Daoy (cell line): ENCODE results near the gene POLR2E. TPM values are rescaled to one million over a fixed set of nuclear protein-coding genes. Genes with fewer than 3 reads are reported as not detected.

ENCODE experiments used
- DNase-seq: peaks from one replicate; pipeline ENCODE4 v3.0.0-alpha.2; 2015; ENCODE audit warnings: low read depth
- total RNA-seq: library from RNA; depleted of rRNA; stranded (reverse); fragments of >200 nt; shearing (Covaris generic); gene quantifications from 2 replicates; pipeline ENCODE4 v1.2.3, GENCODE V29; 2014; rRNA removed

Gene POLR2E
- total RNA-seq, 1 experiment from 2014 or later, result 124 TPM

DNA sequence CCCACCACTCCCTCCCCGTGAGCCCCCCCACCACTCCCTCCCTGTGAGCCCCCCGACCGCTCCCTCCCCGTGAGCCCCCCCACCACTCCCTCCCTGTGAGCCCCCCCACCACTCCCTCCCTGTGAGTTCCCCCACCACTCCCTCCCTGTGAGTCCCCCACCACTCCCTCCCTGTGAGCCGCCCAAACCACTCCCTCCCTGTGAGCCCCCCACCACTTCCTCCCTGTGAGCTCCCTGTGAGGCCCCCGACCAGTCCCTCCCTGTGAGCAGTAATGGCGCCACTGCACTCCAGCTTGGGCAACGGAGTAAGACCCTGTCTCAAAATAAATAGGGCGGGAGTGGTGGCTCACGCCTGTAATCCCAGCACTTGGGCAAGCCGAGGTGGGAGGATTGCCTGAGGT is 45.4 kb downstream of the POLR2E start:
- no peak for DNase-seq

GRCh38 chr19:1049106-1049505 is 46.1 kb downstream of the POLR2E start:
- DNase-seq, result no peak

- no peak for DNase-seq
These were observed 47.5 kb downstream of the POLR2E start for GRCh38 chr19:1047696-1048147.

DNA sequence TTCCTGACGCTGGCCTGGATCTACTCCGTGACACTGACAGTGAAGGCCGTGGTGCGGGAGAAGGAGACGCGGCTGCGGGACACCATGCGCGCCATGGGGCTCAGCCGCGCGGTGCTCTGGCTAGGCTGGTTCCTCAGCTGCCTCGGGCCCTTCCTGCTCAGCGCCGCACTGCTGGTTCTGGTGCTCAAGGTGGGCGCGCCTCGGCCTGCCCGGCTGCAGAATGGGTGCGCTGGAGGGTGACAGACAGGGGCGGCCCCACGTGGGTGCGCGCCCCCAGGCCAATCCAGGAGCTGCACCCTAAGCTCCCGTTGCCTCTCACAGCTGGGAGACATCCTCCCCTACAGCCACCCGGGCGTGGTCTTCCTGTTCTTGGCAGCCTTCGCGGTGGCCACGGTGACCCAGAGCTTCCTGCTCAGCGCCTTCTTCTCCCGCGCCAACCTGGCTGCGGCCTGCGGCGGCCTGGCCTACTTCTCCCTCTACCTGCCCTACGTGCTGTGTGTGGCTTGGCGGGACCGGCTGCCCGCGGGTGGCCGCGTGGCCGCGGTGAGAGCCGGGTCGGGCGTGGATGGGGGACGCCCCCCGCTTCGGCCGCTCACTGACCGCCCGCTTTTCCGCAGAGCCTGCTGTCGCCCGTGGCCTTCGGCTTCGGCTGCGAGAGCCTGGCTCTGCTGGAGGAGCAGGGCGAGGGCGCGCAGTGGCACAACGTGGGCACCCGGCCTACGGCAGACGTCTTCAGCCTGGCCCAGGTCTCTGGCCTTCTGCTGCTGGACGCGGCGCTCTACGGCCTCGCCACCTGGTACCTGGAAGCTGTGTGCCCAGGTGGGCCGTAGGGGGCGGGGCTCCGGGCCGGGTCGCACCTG is 48.1 kb downstream of the POLR2E start:
- no peak for DNase-seq

GRCh38 chr19:1046117-1046626 is 49.0 kb downstream of the POLR2E start:
- no peak for DNase-seq

DNA sequence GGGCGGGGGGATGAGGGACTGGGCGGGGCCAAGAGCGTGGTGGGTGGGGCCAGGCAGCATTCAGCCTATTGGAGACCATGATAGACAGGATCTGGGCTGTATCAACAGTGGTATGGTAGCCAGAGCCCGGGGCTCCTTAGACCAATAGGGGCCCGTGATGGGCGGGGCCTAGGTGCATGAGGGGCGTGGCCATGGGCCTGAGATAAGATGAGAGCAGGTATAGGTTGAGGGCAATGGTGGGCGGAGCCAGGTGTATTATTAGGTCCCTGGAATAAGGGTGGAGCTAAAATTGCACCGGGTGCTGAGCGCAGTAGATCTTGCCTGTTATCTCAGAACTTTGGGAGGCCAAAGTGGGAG is 50.0 kb downstream of the POLR2E start:
- DNase-seq, result peak; percentile 58

DNA sequence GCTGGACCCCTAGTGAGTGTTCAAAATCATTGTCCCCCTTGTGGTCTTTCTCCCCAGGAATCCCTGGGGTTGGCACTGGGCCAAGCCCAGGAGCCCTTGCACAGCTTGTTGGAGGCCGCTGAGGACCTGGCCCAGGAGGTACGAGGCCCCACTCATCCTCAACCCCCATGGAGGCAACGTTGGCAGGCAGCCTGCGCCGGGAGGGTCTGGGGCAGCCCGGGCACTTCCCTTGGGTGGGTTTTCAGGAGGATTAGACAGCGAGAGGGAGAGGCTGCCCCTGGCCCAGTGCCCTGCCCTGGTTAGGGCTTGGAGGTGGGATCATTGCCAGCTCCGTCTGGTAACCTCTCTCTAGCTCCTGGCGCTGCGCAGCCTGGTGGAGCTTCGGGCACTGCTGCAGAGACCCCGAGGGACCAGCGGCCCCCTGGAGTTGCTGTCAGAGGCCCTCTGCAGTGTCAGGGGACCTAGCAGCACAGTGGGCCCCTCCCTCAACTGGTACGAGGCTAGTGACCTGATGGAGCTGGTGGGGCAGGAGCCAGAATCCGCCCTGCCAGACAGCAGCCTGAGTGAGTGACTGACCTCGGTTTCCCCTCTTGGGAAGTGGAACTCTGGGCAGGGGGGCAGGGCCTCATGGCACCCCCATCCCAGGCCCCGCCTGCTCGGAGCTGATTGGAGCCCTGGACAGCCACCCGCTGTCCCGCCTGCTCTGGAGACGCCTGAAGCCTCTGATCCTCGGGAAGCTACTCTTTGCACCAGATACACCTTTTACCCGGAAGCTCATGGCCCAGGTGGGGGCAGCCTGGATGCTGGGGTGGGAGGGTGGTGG is 52.3 kb downstream of the POLR2E start:
- DNase-seq, result peak; percentile 53

DNA sequence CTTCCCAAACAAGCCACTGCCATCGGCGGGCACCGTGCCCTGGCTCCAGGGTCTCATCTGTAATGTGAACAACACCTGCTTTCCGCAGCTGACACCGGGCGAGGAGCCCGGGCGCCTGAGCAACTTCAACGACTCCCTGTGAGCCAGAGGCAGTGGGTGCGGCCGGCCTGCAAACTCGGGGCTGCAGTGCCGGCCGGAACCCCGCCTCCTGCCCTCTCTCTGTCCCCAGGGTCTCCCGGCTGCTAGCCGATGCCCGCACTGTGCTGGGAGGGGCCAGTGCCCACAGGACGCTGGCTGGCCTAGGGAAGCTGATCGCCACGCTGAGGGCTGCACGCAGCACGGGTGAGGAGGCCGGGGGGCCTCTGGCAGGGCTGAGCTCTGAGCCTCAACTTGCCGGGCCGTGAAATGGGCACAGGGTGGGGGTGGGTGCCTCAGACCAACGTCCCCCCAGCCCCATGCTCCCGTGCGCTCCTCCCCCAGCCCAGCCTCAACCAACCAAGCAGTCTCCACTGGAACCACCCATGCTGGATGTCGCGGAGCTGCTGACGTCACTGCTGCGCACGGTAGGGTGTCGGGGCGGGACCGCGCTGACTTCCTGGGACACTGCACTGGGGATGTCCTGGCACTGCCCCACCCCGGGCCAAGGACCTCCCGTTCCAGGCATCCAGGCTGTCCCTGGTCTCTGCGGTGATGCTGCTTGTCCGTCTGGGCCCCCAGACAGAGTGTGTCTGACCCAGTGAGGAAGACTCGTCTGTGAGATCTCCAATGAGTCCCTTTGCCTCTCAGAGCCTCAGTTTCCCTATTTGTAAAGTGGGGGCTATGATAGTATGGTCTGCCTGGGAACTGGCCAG is 53.1 kb downstream of the POLR2E start:
- DNase-seq, result peak; percentile 70

DNA sequence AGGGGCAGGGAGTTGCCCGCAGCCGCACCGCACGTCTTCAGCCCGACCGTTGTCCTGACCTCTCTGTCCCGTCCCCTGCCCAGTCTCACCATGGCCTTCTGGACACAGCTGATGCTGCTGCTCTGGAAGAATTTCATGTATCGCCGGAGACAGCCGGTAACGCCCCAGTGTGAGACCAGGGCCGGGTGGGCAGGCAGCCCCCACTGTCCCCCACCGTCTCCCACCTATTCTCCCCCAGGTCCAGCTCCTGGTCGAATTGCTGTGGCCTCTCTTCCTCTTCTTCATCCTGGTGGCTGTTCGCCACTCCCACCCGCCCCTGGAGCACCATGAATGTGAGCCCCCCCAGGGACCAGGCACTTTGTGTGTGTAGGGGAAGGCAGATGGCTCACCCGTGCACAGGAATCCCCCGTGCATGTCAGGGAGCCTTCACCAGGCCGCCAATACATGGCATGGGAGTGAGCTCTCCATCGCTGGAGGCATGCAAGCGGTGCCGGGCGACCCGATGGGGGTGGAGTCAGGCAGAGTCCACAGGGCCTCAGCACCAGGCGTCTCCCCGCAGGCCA is 53.8 kb downstream of the POLR2E start:
- DNase-seq, result no peak

DNA sequence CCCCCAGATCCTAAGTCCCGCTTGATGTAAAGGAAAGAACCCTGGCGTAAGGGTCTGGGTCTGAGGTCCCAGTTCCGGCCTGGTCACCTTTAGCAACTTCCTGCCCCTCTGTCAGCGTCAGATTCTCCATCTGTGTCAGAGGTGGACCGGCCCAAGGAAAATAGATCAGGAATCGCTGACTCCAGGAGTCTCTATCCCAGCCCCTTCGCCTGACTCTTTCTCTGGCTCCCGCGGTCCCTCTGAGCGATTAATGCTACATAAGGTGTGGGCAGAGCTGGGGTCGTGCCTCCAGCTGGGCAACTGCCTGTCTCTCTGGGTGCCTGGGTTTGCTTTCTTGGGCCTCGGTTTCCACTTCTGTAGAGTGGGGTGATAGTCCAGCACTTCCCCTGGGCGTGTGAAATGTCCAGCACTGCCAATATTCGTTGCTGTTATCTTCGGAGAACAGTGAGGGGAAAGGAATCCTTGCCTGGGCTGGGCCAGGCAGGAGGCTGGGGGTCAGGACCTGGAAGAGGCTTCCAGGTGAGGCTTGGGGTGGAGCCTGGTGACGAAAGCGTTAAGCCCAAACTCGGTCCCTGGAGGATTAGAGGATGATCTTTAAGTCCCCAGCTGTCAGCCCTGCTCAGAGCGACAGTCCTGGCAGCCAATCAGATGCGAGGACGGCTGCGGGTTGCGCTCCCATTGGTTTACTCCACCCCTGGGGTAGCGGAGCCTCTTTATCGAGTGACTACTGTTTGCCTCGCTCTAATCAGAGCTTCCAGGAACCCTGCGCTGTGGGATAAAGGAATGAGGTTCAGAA is 54.5 kb downstream of the POLR2E start:
- DNase-seq, result peak; percentile 96

DNA sequence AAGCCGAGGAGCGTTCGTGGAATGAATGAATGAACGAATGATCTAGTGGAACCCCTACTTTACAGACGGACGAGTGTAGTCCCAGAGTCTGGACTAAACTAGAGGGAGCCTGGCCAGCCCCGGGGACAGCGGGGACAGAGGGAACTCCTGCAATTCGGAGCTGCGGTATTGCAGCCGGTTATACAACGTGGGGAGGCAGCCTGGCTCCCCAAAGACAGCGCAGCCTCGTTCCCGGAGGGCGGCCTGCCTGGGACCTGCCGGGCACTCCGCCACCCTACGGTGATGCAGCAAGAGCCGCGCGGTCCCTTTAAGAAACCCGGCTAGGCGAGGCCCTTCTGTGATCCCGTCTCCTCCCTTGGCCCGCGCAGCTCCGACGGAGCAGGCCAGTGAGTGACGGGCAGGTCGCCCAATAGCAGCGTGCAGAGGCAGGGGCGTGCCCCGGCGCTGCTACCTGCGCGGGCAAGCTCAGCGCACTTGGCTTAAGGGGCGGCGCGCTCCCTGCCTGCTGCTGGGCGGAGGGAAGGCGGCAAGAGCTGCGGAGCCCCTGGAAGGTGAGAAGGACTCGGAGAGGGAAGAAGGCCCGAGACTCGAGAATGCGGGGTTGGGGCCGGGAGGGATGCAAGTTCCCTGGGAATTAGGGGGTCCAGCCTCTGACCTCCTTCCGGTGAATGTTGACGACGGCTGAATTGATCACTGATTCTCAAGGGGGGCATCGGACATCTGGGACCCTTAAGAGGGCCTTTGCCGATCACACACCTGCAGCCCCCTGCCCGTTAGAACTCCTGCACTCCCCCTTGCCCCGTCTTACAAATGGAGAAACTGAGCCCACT is 55.3 kb downstream of the POLR2E start, which contains the start of gene ABCA7:
ABCA7 (plus strand) TSS at position 462 of the 830 bp plus-strand sequence. CDS start 1,255 bp downstream, outside the sequence.
- DNase-seq, result peak; percentile 99

DNA sequence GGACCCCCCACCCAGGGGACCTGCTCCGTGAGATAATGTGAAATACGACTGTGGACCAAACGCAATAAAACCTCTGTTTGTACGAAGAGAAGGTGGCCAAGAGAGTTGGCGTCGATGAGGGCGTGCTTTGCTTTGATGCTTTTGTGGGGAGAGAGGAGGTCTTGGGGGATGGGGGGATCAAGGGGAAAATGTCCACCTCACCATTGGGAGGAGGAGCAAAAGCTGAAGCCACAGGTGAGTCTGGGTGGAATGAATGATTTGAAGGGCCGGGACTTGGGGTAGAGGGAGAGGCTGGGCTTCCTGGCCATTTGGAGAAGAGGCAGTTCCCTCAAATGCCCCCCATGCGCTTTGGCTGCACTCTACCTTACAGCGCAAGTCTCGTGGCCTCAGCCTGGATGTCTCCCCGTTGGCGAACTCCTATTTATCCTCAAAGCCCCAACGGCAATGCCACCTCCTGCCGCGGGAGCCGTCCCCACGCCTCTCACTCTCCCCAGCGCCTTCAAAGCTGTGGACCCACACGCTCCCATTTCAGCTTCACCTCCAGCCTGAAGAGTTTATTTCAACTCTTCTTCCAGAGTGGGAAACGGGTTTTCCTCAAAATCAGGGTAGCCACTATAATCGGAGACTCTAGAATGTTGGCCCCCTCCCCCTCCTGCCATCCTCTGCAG is 56.1 kb downstream of the POLR2E start:
- no peak for DNase-seq

GRCh38 chr19:1037621-1038064 is 57.5 kb downstream of the POLR2E start:
- no peak for DNase-seq

Other genes starting within 250 kb of the POLR2E start
- not detected in 2 replicates for gene ELANE, start 243.1 kb downstream of the POLR2E start, total RNA-seq
- 5.7 and 18.2 TPM in 2 replicates for gene CFD, start 235.7 kb downstream of the POLR2E start, total RNA-seq
- 20.4 and 25.9 TPM in 2 replicates for gene MED16, start 202.2 kb downstream of the POLR2E start, total RNA-seq
- not detected in 2 replicates for gene RNU6-9, start 201.9 kb downstream of the POLR2E start, total RNA-seq
- 35.8 and 40.8 TPM in 2 replicates for gene R3HDM4, start 182.2 kb downstream of the POLR2E start, total RNA-seq
- not detected in 2 replicates for gene KISS1R, start 178.0 kb downstream of the POLR2E start, total RNA-seq
- 5.9 and 12.0 TPM in 2 replicates for gene ARID3A, start 169.3 kb downstream of the POLR2E start, total RNA-seq
- 73.1 and 92.5 TPM in 2 replicates for gene WDR18, start 111.0 kb downstream of the POLR2E start, total RNA-seq
- not detected in 2 replicates for gene GRIN3B, start 95.0 kb downstream of the POLR2E start, total RNA-seq
- gene TMEM259, start 74.3 kb downstream of the POLR2E start, total RNA-seq, result 79.1 and 81.7 TPM in 2 replicates
- not detected in 2 replicates for gene RNU6-2, start 73.9 kb downstream of the POLR2E start, total RNA-seq
- gene CNN2, start 68.8 kb downstream of the POLR2E start, total RNA-seq, result 162 and 166 TPM in 2 replicates
- 0.89 and 0.97 TPM in 2 replicates for gene ABCA7, start 55.3 kb downstream of the POLR2E start, total RNA-seq
- gene ARHGAP45, start 28.2 kb downstream of the POLR2E start, total RNA-seq, result 4.3 and 11.6 TPM in 2 replicates
- 357 and 373 TPM in 2 replicates for gene GPX4, start 8.6 kb upstream of the POLR2E start, total RNA-seq
- gene SBNO2, start 78.9 kb upstream of the POLR2E start, total RNA-seq, result 28.1 and 37.7 TPM in 2 replicates
- 72.7 and 83.5 TPM in 2 replicates for gene STK11, start 110.4 kb upstream of the POLR2E start, total RNA-seq
- 0.86 and 1.8 TPM in 2 replicates for gene CBARP, start 142.6 kb upstream of the POLR2E start, total RNA-seq
- gene ATP5F1D, start 146.4 kb upstream of the POLR2E start, total RNA-seq, result 41.4 and 82.8 TPM in 2 replicates
- 8.7 and 14.3 TPM in 2 replicates for gene MIDN, start 153.2 kb upstream of the POLR2E start, total RNA-seq
- gene CIRBP, start 174.0 kb upstream of the POLR2E start, total RNA-seq, result 234 and 288 TPM in 2 replicates
- 59.0 and 104 TPM in 2 replicates for gene FAM174C, start 180.2 kb upstream of the POLR2E start, total RNA-seq
- gene EFNA2, start 190.5 kb upstream of the POLR2E start, total RNA-seq, result 0.17 and 0.21 TPM in 2 replicates